ENCODE data around the gene AVPR1B. TPM values are rescaled to one million over a fixed set of nuclear protein-coding genes. Genes with fewer than 3 reads are reported as not detected.
"Not testable (repeated sequence)": the region's sequence is repeated elsewhere in the genome, so short reads cannot be mapped to it uniquely, and the experiment has no call there.

AVPR1B gene
- total RNA-seq, 2 experiments from 2014 or later = not detected

- Mint-ChIP-seq H3K9me3 (no peaks in the 10 kb centered on the region), H3K36me3 (no peaks in the 10 kb centered on the region), H3K27ac (no peak overlapping the region), H3K27me3 (no peaks in the 10 kb centered on the region), H3K4me3 (no peak overlapping the region), H3K4me1 (peaks cover 13% of the 10 kb centered on the region)
- no peak for DNase-seq
Observed at GRCh38 chr1:206075786-206076755, 41.1 kb downstream of the AVPR1B start.

GRCh38 chr1:206074839-206075238 lies 42.3 kb downstream of the AVPR1B start:
- Mint-ChIP-seq H3K9me3 (no peaks in the 10 kb centered on the region), H3K4me1 (peaks cover 3% of the 10 kb centered on the region), H3K27ac (no peak overlapping the region), H3K27me3 (no peaks in the 10 kb centered on the region), H3K4me3 (no peak overlapping the region), H3K36me3 (no peaks in the 10 kb centered on the region)
- DNase-seq = no peak

- H3K27ac Mint-ChIP-seq = no peak overlapping the region
- no peaks in the 10 kb centered on the region for H3K9me3 Mint-ChIP-seq
- H3K4me1 Mint-ChIP-seq = peaks cover 15% of the 10 kb centered on the region
- H3K27me3 Mint-ChIP-seq = peaks cover 13% of the 10 kb centered on the region
- H3K36me3 Mint-ChIP-seq = no peaks in the 10 kb centered on the region
- no peak for DNase-seq
- H3K4me3 Mint-ChIP-seq = no peak overlapping the region
Observed at GRCh38 chr1:206070627-206071304, 46.4 kb downstream of the AVPR1B start.

- DNase-seq = no peak
Observed at GRCh38 chr1:206068314-206068713, 48.9 kb downstream of the AVPR1B start.

GRCh38 chr1:206067486-206068227 lies 49.5 kb downstream of the AVPR1B start:
- Mint-ChIP-seq H3K36me3 (no peaks in the 10 kb centered on the region), H3K27me3 (peaks cover 18% of the 10 kb centered on the region), H3K27ac (peak overlapping the region; percentile 9), H3K4me1 (peaks cover 15% of the 10 kb centered on the region), H3K9me3 (peaks cover 2% of the 10 kb centered on the region), H3K4me3 (no peak overlapping the region)
- no peak for DNase-seq

More at GRCh38 chr1:206068314-206068713, 48.9 kb downstream of the AVPR1B start:
- H3K9me3 Mint-ChIP-seq = no peaks in the 10 kb centered on the region
- no peak overlapping the region for H3K27ac Mint-ChIP-seq
- H3K27me3 Mint-ChIP-seq = peaks cover 18% of the 10 kb centered on the region
- H3K36me3 Mint-ChIP-seq = no peaks in the 10 kb centered on the region
- H3K4me3 Mint-ChIP-seq = no peak overlapping the region
- H3K4me1 Mint-ChIP-seq = peaks cover 15% of the 10 kb centered on the region

GRCh38 chr1:206066479-206067171 lies 50.6 kb downstream of the AVPR1B start:
- H3K9me3 Mint-ChIP-seq = peaks cover 2% of the 10 kb centered on the region
- peaks cover 18% of the 10 kb centered on the region for H3K27me3 Mint-ChIP-seq

GRCh38 chr1:206065547-206066145 lies 51.5 kb downstream of the AVPR1B start:
- H3K36me3 Mint-ChIP-seq = no peaks in the 10 kb centered on the region
- H3K27me3 Mint-ChIP-seq = peaks cover 18% of the 10 kb centered on the region
- H3K4me3 Mint-ChIP-seq = no peak overlapping the region
- H3K4me1 Mint-ChIP-seq = peaks cover 15% of the 10 kb centered on the region
- H3K27ac Mint-ChIP-seq = no peak overlapping the region
- no peak for DNase-seq
- H3K9me3 Mint-ChIP-seq = peaks cover 2% of the 10 kb centered on the region

More at GRCh38 chr1:206066479-206067171, 50.6 kb downstream of the AVPR1B start:
- Mint-ChIP-seq H3K36me3 (no peaks in the 10 kb centered on the region), H3K4me3 (no peak overlapping the region), H3K27ac (no peak overlapping the region), H3K4me1 (peaks cover 15% of the 10 kb centered on the region)
- DNase-seq = no peak

- Mint-ChIP-seq H3K4me1 (peaks cover 15% of the 10 kb centered on the region), H3K27me3 (peaks cover 18% of the 10 kb centered on the region)
- H3K4me3 Mint-ChIP-seq, H3K9me3 Mint-ChIP-seq, H3K27ac Mint-ChIP-seq, DNase-seq, H3K36me3 Mint-ChIP-seq: not testable (repeated sequence)
Observed at GRCh38 chr1:206064501-206064900, 52.7 kb downstream of the AVPR1B start.

- not testable (repeated sequence) for H3K4me3 Mint-ChIP-seq, H3K9me3 Mint-ChIP-seq, H3K27ac Mint-ChIP-seq, DNase-seq, H3K36me3 Mint-ChIP-seq
- peaks cover 15% of the 10 kb centered on the region for H3K4me1 Mint-ChIP-seq
- H3K27me3 Mint-ChIP-seq = peaks cover 18% of the 10 kb centered on the region
Observed at GRCh38 chr1:206064001-206064400, 53.2 kb downstream of the AVPR1B start.

- Mint-ChIP-seq H3K9me3 (peaks cover 2% of the 10 kb centered on the region), H3K4me1 (peaks cover 7% of the 10 kb centered on the region), H3K36me3 (no peaks in the 10 kb centered on the region), H3K4me3 (no peak overlapping the region), H3K27ac (no peak overlapping the region), H3K27me3 (peaks cover 10% of the 10 kb centered on the region)
- no peak for DNase-seq
Observed at GRCh38 chr1:206062464-206062863, 54.7 kb downstream of the AVPR1B start.

GRCh38 chr1:206060844-206061243 lies 56.3 kb downstream of the AVPR1B start:
- no peaks in the 10 kb centered on the region for H3K36me3 Mint-ChIP-seq

More at GRCh38 chr1:206060844-206061243, 56.3 kb downstream of the AVPR1B start:
- Mint-ChIP-seq H3K27ac (no peak overlapping the region), H3K27me3 (peaks cover 5% of the 10 kb centered on the region), H3K4me1 (no peaks in the 10 kb centered on the region), H3K9me3 (peaks cover 2% of the 10 kb centered on the region), H3K4me3 (no peak overlapping the region)
- no peak for DNase-seq
